CD8-positive, alpha-beta memory T cell (primary cell): ENCODE results near the gene PISD. TPM values are rescaled to one million over a fixed set of nuclear protein-coding genes. Genes with fewer than 3 reads are reported as not detected.

Source experiments
- CTCF ChIA-PET: fragments of 350-600 bp; sonication (Branson Sonifier 250); formaldehyde crosslinking; loops from one replicate; lab custom pipeline; 2021; ENCODE audit warnings: antibody characterized with exemption; lab: Charles Lee
- POLR2A ChIA-PET: fragments of 350-600 bp; sonication (Branson Sonifier 250); formaldehyde crosslinking; loops from one replicate; lab custom pipeline; 2021; ENCODE audit warnings: antibody characterized with exemption; lab: Charles Lee
- DNase-seq, 5 donors: peaks; one replicate each; pipeline versions ENCODE4 v3.0.0 to v3.0.0-alpha.2; 2020 to 2022; ENCODE audit warnings: mixed read lengths in 1 of 5
- H3K27ac ChIP-seq: one replicate; pipeline ENCODE4 v1.7.0; 2013; ENCODE audit warnings: low read depth, mild to moderate bottlenecking, low read length, moderate library complexity
- H3K27me3 ChIP-seq: 2 replicates; pipeline ENCODE4 v1.7.0; 2013; ENCODE audit warnings: low read length, mild to moderate bottlenecking; ENCODE audit not compliant: insufficient read depth, poor library complexity, severe bottlenecking
- H3K36me3 ChIP-seq: 2 replicates; pipeline ENCODE4 v1.7.0; 2013; ENCODE audit warnings: mild to moderate bottlenecking, low read length, moderate library complexity; ENCODE audit not compliant: insufficient read depth
- H3K4me1 ChIP-seq: 2 replicates; pipeline ENCODE4 v1.7.0; 2013; ENCODE audit warnings: mild to moderate bottlenecking, low read length, moderate library complexity; ENCODE audit not compliant: insufficient read depth
- H3K4me3 ChIP-seq: 2 replicates; pipeline ENCODE4 v1.7.0; 2013; ENCODE audit warnings: mild to moderate bottlenecking, low read length
- H3K9me3 ChIP-seq: 2 replicates; pipeline ENCODE4 v1.7.0; 2013; ENCODE audit warnings: mild to moderate bottlenecking, low read length
- H3K27ac Mint-ChIP-seq, 8 donors: one replicate each; pipeline ENCODE4 v1.8.0; 2020 to 2021; ENCODE audit warnings: mixed read lengths in 8 of 8, mild to moderate bottlenecking in 6 of 8, inconsistent platforms in 3 of 8, moderate library complexity in 3 of 8
- H3K27me3 Mint-ChIP-seq, 2 donors: one replicate each; pipeline ENCODE4 v1.8.0; 2020 to 2021; ENCODE audit warnings: mixed read lengths in 2 of 2, mild to moderate bottlenecking in 1 of 2, moderate library complexity in 1 of 2
- H3K36me3 Mint-ChIP-seq, 3 donors: one replicate each; pipeline ENCODE4 v1.8.0; 2020 to 2021; ENCODE audit warnings: mixed read lengths in 3 of 3, inconsistent platforms in 1 of 3, mild to moderate bottlenecking in 1 of 3
- H3K4me1 Mint-ChIP-seq, 3 donors: one replicate each; pipeline ENCODE4 v1.8.0; 2020 to 2021; ENCODE audit warnings: mixed read lengths in 3 of 3, inconsistent platforms in 1 of 3, mild to moderate bottlenecking in 1 of 3
- H3K4me3 Mint-ChIP-seq, 7 donors: one replicate each; pipeline ENCODE4 v1.8.0; 2020 to 2021; ENCODE audit warnings: mixed read lengths in 7 of 7, mild to moderate bottlenecking in 6 of 7, moderate library complexity in 4 of 7, inconsistent platforms in 2 of 7
- H3K9me3 Mint-ChIP-seq, 5 donors: one replicate each; pipeline ENCODE4 v1.8.0; 2020 to 2022; ENCODE audit warnings: mixed read lengths in 5 of 5, mild to moderate bottlenecking in 3 of 5, moderate library complexity in 2 of 5, inconsistent platforms in 1 of 5
- polyA plus RNA-seq: library from polyadenylated mRNA; unstranded; fragments of 300-500 nt; fragmentation: Illumina TruSeq; gene quantifications from one replicate; pipeline ENCODE4 v1.2.3, GENCODE V29; 2021
- total RNA-seq, 2 experiments: library from RNA; stranded (reverse); gene quantifications; one replicate each; pipeline ENCODE4 v1.2.3, GENCODE V29; 2021

Gene PISD
- total and polyA plus RNA-seq, 3 experiments from 2014 or later, result 17.1 to 49.6 (median 48.1) TPM

DNA sequence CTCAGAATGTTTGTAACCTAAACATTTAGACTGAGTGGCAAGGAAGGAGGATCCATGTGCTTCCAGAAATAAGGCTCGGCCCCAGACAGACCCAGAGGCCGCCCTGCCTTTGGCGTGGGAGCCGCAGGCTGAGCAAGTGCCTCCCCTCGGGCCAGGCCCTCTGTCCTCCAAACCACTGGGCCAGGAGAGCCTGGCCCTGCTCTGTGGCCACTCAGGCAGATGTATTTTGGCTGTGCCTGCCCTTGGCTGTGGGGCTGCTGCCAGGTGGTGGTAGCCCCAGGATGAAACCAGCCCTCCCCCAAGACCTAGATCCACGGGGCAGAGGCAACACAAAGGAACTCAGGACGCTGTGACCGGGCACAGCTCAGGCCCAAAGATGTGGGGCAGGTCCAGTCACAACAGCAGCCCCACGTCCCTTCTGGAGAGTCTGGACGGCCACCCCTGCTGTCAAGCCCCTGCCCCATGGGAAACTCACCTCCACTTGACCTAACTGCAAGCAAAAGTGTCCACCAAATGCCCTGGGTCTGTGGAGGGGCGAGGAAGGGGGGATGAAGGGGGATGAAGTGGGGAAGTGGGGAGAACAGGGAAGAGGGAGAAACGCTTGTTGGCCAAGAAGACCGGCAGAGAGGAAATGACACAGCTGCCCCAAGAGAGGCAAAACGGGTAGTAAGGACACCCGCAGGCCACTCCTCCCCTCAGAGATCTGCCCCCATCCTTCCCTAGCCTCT is 24.0 kb downstream of the PISD start:
- no peaks in the 10 kb centered on the region for H3K9me3 ChIP-seq
- peaks cover 0 to 12% (median 1%) of the 10 kb centered on the region in 3 donors for H3K36me3 Mint-ChIP-seq
- H3K27ac ChIP-seq, result no peak overlapping the region
- peaks cover 25 to 35% (median 29%) of the 10 kb centered on the region in 3 donors for H3K4me1 Mint-ChIP-seq
- ChIA-PET POLR2A (interaction anchor here (0.9 kb wide), 1 partner anchor 14 kb away, joined by 5 read pairs; no protein-coding TSS in a partner anchor), CTCF (interaction anchor here (0.9 to 1.2 kb wide), 2 partner anchors 28 to 186 kb away, joined by 3 read pairs; no protein-coding TSS in a partner anchor)
- H3K4me1 ChIP-seq, result peaks cover 16% of the 10 kb centered on the region
- DNase-seq, result no peak
- H3K4me3 Mint-ChIP-seq, result peak overlapping the region in 2 of 7 donors; percentile 54 to 70
- peak overlapping the region; percentile 63 to 87 (median 80) for H3K27ac Mint-ChIP-seq
- H3K36me3 ChIP-seq, result no peaks in the 10 kb centered on the region
- no peak overlapping the region for H3K4me3 ChIP-seq
- no peaks in the 10 kb centered on the region for H3K27me3 ChIP-seq
- H3K9me3 Mint-ChIP-seq, result no peaks in the 10 kb centered on the region
- no peaks in the 10 kb centered on the region for H3K27me3 Mint-ChIP-seq

DNA sequence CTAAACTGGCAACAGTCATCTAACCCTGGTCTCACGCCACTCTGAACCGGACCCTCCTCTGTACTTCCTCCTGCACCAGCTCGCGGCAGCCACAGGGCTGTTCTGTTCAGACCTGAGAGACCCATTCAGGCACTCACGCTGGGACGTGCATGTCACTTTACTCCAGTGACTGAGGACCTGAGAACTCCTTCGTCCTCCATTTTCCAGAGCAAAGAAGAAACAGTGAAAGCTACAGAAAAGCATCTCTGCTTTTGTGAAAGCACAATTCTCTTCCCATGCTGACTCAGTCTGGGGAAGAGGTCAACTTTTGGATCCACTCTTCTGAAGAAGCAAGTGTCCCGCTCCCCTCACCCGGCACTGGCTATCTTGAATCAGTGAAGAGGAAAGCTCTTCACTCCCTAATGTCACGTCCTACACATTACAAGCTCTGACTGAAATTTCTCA is 24.5 kb downstream of the PISD start:
- ChIA-PET CTCF (interaction anchor here (1.2 to 1.4 kb wide), 2 partner anchors 186 to 324 kb away, joined by 3 to 4 read pairs; no protein-coding TSS in a partner anchor), POLR2A (no interaction called here)
- Mint-ChIP-seq H3K4me1 (peaks cover 25 to 35% (median 29%) of the 10 kb centered on the region in 3 donors), H3K36me3 (peaks cover 0 to 11% (median 1%) of the 10 kb centered on the region in 3 donors), H3K27me3 (no peaks in the 10 kb centered on the region), H3K4me3 (no peak overlapping the region), H3K27ac (peak overlapping the region in 4 of 8 donors; percentile 19 to 87 (median 57)), H3K9me3 (no peaks in the 10 kb centered on the region)
- Histone ChIP-seq H3K9me3 (no peaks in the 10 kb centered on the region), H3K4me1 (peaks cover 16% of the 10 kb centered on the region), H3K27ac (no peak overlapping the region), H3K4me3 (no peak overlapping the region), H3K27me3 (no peaks in the 10 kb centered on the region), H3K36me3 (no peaks in the 10 kb centered on the region)
- DNase-seq, result no peak

DNA sequence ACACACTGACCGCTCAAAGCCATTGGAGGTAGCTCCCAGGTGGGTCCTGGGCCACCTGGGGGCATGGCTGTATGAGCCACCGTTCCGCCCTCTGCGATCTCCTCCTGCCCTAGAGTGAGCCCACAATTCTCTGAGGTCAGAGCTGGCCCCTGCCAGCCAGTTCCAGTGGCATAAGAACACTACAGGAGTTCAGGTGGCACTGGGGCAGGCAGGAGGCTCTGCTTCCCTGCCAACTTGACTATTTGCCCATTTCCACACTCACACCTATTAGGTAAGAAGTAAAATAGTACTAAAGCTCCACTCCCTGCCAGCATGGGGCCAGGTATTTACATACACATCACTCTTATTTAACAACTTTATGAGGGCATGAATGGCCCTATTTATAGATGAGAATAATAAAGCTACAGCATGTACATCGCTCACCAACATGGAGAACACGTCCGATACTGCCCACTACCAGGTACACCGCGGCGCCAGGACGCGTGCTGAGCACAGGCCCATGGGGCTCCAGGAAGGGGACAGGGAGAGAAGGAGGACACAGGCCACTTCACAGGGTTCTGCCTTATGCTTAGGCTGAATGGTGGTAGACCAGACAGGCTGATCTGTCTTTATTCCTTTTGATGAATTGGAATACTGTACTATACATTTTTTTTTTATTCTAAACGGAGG is 26.2 kb downstream of the PISD start:
- ChIA-PET POLR2A (no interaction called here), CTCF (interaction anchor here (0.9 to 1.7 kb wide), 3 partner anchors 30 to 184 kb away, joined by 3 to 4 read pairs (median 3); no protein-coding TSS in a partner anchor)
- no peak overlapping the region for H3K27ac ChIP-seq
- H3K27me3 ChIP-seq, result no peaks in the 10 kb centered on the region
- Mint-ChIP-seq H3K4me3 (no peak overlapping the region), H3K27me3 (no peaks in the 10 kb centered on the region), H3K36me3 (peaks cover 0 to 4% (median 0%) of the 10 kb centered on the region in 3 donors), H3K9me3 (no peaks in the 10 kb centered on the region), H3K4me1 (peaks cover 21 to 38% (median 32%) of the 10 kb centered on the region in 3 donors), H3K27ac (peak overlapping the region in 6 of 8 donors; percentile 9 to 83 (median 59))
- H3K4me1 ChIP-seq, result peaks cover 23% of the 10 kb centered on the region
- no peak for DNase-seq
- H3K36me3 ChIP-seq, result no peaks in the 10 kb centered on the region
- H3K9me3 ChIP-seq, result no peaks in the 10 kb centered on the region
- H3K4me3 ChIP-seq, result no peak overlapping the region

DNA sequence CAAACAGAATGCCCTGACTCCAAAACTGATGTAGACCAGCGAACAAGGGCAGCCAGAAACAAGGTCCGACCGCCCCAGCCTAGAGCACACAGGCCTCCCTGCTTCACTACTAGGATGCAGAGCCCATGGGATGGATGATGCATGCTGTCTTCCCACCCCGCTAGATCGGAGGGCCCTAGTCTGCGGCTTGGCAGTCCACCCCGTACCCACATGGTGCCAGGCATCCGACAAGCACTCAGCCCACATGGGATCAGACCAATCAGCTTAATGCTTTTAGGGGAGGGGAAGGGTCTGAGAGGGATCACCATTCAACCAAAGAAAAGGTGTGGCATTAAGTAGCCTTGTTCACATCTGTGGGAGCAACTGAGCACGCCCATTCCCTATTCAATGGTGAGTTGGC is 30.6 kb downstream of the PISD start:
- Mint-ChIP-seq H3K27me3 (no peaks in the 10 kb centered on the region), H3K4me1 (peaks cover 21 to 53% (median 36%) of the 10 kb centered on the region in 3 donors), H3K4me3 (peak overlapping the region; percentile 74 to 91 (median 78)), H3K36me3 (peaks cover 0 to 1% (median 0%) of the 10 kb centered on the region in 3 donors), H3K27ac (peak overlapping the region; percentile 63 to 95 (median 90)), H3K9me3 (no peaks in the 10 kb centered on the region)
- ChIA-PET CTCF (interaction anchor here (1.1 to 2.6 kb wide), 6 partner anchors 9 to 180 kb away, joined by 3 to 12 read pairs (median 4); partner anchors contain the start of gene SFI1), POLR2A (interaction anchor here (1.1 to 2.5 kb wide), 4 partner anchors 9 to 341 kb away, joined by 3 to 17 read pairs (median 4); partner anchors contain the start of gene PISD)
- Histone ChIP-seq H3K4me1 (peaks cover 38% of the 10 kb centered on the region), H3K9me3 (no peaks in the 10 kb centered on the region), H3K4me3 (no peak overlapping the region), H3K27me3 (no peaks in the 10 kb centered on the region), H3K36me3 (no peaks in the 10 kb centered on the region), H3K27ac (peak overlapping the region; percentile 75)
- DNase-seq, result no peak

DNA sequence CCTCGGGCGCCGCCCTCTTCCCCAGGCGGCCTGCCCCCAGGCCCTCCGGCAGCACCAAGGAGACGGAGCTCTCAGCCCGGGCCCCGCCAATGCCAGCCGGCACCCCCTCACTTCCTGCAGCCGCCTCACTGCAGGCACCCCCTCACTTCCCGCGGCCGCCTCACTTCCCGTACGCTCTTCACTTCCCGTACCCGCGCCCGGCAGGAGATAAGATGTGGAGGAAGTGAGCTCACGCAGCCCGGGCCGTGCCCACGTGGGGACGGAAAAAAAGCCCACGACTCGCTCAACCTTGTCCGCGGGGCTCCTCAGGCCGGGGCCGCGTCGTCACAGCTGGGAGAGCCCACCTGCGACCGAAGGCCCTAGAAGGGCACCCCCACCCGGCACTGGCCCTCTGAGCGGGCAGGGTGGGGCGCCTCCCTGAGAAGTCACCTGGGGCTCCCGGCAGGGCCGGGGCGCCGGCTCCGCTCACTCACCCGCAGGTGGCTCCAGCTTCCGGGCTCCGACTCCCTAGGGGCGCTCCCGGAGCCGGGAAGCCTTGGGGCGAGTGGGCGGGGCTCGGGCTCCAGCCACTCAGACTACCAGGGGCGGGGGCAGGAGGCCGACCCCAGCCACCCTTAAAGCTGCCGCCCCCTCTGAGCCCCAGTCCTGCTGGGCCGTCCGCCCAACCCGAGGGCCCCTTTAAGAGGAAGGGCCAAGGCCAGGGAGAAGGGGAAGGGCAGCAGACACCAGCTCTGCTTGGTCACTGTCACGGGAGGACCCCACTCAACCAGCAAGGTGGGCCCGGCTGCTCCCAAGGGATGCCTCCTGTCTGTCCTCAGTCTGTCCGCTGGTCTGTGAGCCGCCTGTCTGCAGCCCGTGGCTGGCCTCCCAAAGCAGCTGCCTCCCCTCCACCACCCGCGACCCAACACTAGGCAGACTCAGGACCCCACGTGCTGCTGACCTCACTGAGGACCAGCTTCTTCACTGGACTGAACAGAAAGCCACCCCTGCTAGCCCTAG is 31.4 kb downstream of the PISD start:
- Mint-ChIP-seq H3K9me3 (no peaks in the 10 kb centered on the region), H3K4me3 (peak overlapping the region; percentile 84 to 95 (median 88)), H3K4me1 (peaks cover 22 to 57% (median 36%) of the 10 kb centered on the region in 3 donors), H3K27me3 (no peaks in the 10 kb centered on the region), H3K27ac (peak overlapping the region; percentile 63 to 97 (median 94)), H3K36me3 (peaks cover 0 to 5% (median 0%) of the 10 kb centered on the region in 3 donors)
- POLR2A ChIA-PET, result interaction anchor here (0.5 to 2.5 kb wide), 13 partner anchors 10 to 340 kb away, joined by 3 to 17 read pairs (median 3); partner anchors contain the start of genes DRG1, EIF4ENIF1, PATZ1 and PISD
- CTCF ChIA-PET, result interaction anchor here (0.9 to 2.6 kb wide), 10 partner anchors 8 to 340 kb away, joined by 3 to 12 read pairs (median 3); partner anchors contain the start of gene SFI1
- Histone ChIP-seq H3K27ac (peak overlapping the region; percentile 75), H3K4me3 (peak overlapping the region; percentile 66), H3K36me3 (no peaks in the 10 kb centered on the region), H3K27me3 (no peaks in the 10 kb centered on the region), H3K9me3 (no peaks in the 10 kb centered on the region), H3K4me1 (peaks cover 39% of the 10 kb centered on the region)
- peak; percentile 84 to 92 (median 89) for DNase-seq

DNA sequence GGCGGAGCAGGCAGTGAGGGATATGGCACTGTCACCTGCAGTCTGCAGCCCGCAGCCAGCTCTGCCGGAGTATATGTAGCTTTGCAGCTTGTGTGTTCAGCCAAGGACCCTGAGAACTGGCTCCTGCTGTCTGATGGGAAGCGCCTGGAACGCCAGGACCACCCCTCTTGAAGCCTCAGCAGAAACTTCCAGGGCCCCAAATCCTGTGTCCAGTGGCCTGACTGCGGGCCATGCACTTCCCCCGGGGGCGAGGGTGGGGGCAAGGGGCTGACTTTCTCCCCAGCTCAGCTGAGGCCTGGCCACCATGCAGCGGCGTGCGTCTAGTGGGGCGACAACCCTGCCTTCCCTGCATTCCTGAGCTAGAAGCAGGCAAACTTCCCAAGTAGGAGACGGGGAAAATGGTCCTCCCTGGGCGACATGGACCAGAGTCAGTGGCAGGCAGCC is 32.3 kb downstream of the PISD start:
- Histone ChIP-seq H3K4me3 (peak overlapping the region; percentile 66), H3K4me1 (peaks cover 39% of the 10 kb centered on the region), H3K36me3 (no peaks in the 10 kb centered on the region), H3K27me3 (no peaks in the 10 kb centered on the region), H3K27ac (peak overlapping the region; percentile 75), H3K9me3 (no peaks in the 10 kb centered on the region)
- ChIA-PET POLR2A (interaction anchor here (0.5 to 2.5 kb wide), 9 partner anchors 9 to 284 kb away, joined by 3 to 17 read pairs (median 3); partner anchors contain the start of genes EIF4ENIF1, PATZ1 and PISD), CTCF (interaction anchor here (0.9 to 2.6 kb wide), 7 partner anchors 9 to 340 kb away, joined by 3 to 12 read pairs (median 4); partner anchors contain the start of gene SFI1)
- H3K4me1 Mint-ChIP-seq, result peaks cover 22 to 63% (median 36%) of the 10 kb centered on the region in 3 donors
- no peaks in the 10 kb centered on the region for H3K9me3 Mint-ChIP-seq
- peaks cover 0 to 7% (median 0%) of the 10 kb centered on the region in 3 donors for H3K36me3 Mint-ChIP-seq
- peak overlapping the region; percentile 57 to 95 (median 88) for H3K4me3 Mint-ChIP-seq
- H3K27ac Mint-ChIP-seq, result peak overlapping the region; percentile 63 to 97 (median 88)
- DNase-seq, result no peak
- H3K27me3 Mint-ChIP-seq, result no peaks in the 10 kb centered on the region
